SKM-1 (cell line): Measurements from ENCODE around the gene FAM72C.
"Not testable (repeated sequence)": the region's sequence is repeated elsewhere in the genome, so short reads cannot be mapped to it uniquely, and the experiment has no call there.

Experiments used
- DNase-seq: peaks from one replicate; lab custom pipeline; 2025; ENCODE audit not compliant: unreplicated experiment; lab: John Stamatoyannopoulos, UW

FAM72C gene

DNA sequence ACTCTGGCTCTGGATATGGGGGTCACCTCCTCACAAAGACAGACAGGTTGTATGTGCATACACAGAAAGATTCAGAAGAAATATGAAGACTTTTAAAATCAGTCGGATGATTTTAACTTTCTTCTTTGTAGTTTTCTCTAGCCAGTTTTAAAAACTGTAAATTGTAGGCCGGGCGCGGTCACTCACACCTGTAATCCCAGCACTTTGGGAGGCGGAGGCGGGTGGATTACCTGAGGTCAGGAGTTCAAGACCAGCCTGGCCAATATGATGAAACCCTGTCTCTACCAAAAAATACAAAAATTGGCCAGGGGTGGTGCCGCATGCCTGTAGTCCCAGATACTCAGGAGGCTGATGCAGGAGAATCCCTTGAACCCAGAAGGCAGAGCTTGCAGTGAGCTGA is 58.1 kb downstream of the FAM72C start:
- DNase-seq, result not testable (repeated sequence)
